Anterior cingulate cortex (tissue), 58 donors: ENCODE data around the gene SPAG17.
A peak's percentile ranks its signal among the peaks of the same experiment; 100 is the strongest.

Source experiments
- DNase-seq, 58 donors: peaks; one replicate each; lab custom pipeline; 2025; lab: John Stamatoyannopoulos, UW

SPAG17 gene

DNA sequence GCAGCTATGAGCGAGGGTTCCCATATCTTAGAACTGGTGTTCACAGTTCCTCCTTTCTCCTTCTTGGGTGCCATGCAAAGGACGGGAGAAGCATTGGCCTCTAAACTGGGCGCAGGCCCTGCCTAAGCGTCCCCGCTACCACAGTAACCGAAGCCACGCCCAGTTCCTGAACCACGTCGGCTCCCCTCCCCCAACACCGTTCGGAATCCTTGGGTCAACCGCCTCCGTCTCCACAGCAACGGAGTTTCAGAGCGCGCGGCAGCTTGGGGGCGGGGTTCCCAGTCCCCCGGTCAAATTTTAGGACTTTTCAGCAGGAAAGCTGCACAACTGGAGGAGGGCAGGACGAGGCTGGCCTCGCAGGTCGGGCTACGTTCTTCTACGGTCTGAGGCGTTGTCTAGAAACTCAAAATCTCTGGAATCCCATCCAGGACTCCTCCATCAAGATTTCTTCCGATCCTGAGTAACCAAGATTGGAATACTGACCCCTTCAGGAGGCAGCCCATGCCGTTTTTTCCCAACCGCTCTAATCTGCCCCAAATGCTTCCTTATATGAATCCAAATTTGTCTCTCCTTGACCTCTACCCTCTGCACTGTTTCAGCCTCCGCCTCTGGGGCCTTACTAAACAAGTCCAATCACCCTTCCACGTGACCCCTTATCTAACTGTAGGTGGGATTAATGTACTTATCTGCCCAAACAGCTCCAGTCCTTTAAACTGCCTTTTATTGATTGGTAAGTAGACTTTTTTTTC is at the start of gene SPAG17:
SPAG17 (minus strand) TSS at position 145 of the 749 bp plus-strand sequence; CDS start at position 74, 71 bp downstream.
- DNase-seq = peak in 24 of 58 donors; percentile 1 to 51 (median 8)

DNA sequence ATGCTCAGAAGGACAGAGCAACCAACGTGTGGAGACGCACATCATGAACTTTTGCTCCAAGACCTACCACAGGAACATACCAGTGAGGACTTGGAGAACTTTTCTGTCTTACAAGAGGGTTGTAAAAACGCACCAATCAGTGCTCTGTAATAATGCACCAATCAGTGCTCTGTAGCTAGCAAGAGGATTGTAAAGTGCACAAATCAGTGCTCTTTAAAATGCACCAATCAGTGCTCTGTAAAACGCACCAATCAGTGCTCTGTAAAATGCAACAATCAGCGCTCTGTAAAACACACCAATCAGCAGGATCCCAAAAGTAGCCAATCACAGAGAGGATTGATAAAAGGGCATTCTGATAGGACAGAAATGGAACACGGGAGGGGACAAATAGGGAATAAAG is 40.4 kb upstream of the SPAG17 start:
- no peak for DNase-seq

DNA sequence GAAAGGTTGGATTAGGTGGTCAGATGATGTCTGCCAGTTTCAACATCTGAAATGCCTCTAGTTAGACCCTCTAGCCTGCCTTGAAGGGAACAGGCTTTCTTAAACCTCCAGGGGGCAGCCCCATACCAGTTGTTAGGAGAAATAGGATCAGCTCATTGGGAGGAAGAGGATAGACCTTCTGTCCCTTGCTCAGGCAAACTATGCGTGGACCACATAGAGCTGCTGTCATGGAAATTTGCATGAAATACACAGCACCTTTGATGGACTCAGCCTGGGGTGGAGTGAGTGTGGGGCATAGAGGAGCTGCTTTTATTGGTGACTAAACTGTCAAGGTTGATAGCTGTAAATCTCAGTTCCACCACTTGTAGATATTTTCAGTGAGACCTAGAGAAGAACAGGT is 38.4 kb upstream of the SPAG17 start:
- peak in 1 of 58 donors; percentile 1 for DNase-seq

DNA sequence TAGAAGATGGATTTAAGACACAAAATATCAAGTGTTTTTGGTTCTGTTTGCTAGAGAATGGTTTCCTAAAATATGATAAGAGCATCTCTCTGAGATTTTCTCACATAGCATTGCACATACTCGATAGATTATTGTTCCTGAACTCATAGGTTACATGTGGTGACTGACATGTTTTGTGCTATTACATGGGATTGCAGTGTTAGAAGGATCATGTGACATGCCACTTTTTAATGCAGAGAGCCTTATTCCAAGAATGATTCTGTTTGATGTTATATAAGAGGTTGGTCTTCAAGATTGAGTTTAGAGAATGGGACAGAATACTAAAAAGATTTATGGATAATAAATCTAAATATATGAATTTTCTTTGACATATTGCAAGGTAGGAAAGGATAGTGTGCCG is 34.4 kb upstream of the SPAG17 start:
- DNase-seq = no peak

DNA sequence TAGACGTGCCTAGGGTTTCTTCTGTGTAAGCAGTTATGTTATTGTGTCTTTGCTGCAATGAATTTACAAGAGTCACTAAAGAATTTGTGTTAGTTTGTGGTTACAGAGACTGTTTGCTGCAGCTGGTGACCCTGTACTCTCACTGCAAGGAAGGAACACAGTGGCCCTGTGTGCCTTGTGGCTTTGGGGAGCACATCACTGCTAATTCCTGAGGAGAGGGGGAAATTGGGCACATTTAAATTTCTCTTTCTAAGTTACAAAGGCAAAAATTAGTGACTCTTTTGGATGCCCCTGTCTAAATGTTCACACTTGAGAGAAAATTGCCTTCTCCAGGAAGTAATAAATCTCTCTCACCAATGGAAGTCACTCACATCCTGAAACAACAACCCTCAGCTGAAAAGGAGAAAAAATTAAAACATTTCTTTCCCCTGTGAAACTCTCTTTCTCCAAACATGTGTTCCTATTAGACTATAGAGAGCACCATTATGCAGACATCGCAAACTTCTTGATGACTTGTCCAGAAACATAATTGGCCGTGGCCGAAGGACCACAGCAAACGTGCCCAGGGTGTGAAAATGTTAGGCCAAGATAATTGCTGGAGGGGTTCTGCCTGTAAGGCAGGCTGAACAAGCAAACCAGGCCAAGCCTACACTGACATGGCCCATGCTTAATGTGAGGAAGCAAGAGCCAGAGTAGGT is 32.3 kb upstream of the SPAG17 start:
- DNase-seq = no peak

DNA sequence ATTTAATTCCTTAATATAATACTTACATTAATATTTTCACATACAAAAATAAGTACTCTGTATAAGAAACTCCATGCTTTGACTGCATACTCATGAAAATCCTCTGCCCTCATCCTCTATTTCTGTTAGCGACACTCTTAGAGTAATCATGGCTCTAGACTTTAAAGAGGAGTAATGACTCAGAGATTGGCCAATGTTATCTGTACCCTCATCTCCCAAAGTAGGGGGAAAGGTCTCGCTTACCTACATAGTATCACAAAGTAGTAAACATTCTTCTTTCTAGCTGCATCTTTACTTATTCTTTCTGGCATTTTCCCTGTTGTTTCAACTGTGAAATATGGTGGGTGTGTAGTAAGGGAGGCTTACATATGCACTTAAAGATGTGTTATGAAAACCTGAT is 29.8 kb upstream of the SPAG17 start:
- DNase-seq = no peak

DNA sequence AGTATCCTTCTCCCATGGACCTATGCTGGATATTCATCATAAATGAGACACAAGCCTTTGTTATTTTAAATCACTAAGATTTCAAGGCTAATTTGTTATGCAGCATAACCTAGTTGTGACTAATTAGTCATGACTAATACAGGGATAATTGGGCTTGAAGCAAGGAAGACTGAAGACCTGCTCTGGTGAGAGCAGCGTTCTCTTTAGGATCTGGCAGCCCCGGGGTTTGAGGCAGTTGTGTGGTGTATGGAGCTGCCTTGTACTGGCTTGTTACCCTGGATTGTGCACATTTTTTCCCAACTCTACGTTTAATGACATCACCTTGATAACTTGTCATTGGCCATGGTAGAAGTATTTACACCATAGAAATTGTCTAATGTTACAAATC is 25.7 kb upstream of the SPAG17 start:
- no peak for DNase-seq

DNA sequence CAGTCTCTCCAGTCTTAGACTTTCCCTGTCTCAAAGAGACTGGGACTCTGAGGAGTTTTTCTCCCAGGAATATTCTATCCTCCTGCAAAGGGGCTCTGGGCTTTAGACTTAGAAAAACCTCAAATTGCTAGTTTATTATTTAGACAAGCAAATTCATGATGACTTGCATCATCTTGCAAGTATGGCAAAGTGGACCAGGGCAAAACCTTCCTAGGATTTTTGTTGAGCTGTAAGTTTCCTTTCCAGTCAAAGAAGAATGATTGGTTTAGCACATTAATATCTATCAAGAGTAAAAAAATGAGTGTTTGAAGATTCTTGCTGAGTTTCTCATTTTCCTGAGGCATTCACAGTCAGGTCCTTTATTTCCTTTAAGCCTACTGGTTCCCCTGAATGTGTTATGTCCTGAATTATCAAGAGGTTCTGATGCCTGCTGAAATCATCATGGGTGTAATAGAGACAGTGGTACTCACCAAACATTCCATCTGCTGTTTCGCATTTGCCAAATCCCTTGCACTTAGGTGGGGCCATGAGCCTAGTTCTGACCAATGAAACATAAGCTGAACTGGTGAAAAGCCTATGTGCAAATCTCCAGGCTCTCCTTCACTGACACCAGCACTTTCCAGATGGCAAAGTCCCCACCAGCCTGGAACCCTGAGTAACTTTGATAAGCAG is 25.2 kb upstream of the SPAG17 start:
- DNase-seq = no peak

DNA sequence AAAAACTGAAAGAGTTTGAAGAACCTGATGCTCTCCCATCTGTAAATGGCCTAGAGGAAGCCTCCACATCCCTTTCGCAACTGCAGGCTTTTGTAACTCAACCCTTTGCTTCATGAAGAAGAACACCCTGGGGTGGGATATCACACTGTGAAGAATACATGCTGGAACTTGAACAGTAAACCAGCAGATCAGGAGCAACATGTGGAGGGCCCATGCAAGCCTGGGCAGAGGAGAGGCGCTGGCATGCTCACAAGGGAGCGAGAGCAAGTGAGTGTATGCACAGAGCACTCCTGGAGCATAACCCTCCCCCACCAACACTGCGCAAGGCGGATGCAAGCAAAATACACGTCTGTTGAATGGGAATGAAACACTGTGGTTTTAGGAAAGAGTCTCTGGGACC is 24.6 kb upstream of the SPAG17 start:
- no peak for DNase-seq

DNA sequence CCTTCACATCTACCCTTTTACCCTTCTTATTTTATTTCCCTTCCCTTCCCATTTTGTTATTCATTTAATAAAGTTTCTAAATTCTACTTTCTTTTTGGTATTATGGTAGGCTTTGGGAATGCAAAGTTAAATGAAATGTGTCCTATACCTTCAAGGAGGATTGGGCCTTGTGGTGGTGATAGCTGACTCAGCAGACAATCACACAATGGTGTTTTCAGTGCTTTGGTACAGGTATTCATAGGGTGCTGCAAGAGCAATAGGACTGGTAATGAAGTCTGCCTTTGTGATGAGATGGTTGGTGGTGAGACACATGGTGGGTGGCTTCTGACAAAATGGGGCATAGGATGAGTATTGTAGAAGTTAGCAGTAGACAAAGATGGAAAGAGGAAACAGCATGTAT is 21.9 kb upstream of the SPAG17 start:
- DNase-seq = no peak

DNA sequence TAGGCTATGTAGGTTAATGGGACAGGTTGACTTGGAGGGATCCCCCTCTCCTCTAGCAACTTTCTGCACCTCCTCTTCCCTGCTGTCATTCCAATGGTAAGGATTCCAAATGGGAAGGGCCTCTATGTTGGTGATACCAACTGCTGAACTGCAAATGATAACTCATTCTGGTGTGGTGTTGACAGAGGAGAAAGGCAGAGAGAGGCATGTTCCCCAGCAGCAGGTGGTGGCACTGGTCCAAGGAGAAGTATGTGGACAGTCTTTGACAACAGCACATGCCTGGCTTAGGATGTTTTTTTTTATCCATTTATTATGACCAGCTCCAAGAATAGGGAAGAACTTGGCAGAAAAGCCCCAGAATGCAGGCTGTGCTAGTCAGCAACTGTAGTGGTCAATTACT is 19.6 kb upstream of the SPAG17 start:
- DNase-seq = no peak

DNA sequence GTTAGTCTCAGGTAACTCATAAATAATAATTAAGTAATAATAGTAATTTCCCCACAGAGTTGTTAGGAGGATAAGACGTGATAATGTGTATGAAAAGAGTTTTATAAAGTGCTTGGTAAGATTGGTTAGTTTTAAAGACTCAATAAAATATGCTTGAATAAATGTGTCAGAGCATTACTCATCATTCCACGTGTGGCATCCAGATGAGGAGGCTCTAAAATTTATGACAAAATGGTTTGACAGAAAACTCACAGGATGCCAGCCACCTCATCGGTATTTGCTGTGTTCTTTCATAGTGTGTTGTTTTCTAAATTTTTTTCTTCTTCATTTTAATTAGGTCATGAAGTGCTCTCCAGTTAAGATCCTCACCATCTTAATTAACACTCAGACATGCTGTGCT is 19.1 kb upstream of the SPAG17 start:
- DNase-seq = no peak

DNA sequence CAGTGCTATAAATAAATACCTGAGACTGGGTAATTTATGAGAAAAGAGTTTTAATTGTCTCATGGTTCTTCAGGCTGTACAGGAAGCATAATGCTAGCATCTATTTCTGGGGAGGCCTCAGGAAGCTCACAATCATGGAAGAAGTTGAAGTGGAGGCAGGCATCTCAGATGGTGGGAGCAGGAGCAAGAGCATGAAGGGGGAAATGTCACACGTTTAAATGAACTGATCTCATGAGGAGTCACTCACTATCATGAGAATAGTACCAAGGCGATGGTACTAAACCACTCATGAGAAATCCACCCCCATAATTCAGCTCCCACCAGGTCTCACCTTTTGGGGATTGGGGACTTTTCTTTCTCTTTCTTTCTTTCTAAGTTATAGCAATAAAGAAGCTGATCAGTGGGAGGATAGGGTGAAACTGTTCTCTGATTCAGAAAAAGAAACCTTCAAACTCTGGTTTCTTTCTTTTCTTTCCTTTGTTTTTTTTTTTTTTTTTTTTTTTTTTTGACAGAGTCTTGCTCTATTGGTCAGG is 17.1 kb upstream of the SPAG17 start:
- DNase-seq = no peak

DNA sequence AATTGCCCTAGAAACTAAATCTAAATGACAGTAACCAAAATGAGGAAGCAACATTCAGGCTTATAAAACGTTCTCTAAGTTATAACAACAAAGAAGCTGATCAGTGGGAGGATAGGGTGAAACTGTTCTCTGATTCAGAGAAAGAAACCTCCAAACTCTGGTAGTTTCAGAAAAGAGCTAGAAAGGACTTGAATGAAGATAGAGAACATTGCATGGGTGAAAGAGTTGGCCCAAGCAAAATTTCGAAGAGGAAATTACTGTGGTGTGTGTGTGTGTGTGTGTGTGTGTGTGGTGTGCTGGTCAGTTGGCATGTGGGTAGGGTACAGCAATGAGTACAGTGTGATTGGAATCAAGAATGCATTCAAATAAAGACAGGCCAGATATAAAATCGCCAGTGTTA is 16.5 kb upstream of the SPAG17 start:
- no peak for DNase-seq

DNA sequence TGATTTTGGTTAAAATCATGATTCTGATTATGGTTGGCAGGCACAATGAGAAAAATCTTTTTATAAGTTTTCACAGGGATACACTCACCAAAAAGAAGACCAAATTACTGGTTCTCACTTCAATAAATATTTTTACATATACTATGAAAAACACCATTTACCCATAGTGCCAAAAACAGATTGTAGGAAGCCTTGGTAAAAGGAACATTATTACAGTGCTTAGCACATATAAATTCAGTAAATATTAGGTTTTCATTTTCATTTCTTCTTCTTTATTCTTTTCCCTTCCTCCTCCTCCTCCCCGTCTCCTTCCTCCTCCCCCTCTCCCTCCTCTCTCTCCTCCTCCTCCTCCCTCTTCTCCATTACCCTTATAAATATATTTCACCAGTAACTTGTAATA is 15.8 kb upstream of the SPAG17 start:
- no peak for DNase-seq

DNA sequence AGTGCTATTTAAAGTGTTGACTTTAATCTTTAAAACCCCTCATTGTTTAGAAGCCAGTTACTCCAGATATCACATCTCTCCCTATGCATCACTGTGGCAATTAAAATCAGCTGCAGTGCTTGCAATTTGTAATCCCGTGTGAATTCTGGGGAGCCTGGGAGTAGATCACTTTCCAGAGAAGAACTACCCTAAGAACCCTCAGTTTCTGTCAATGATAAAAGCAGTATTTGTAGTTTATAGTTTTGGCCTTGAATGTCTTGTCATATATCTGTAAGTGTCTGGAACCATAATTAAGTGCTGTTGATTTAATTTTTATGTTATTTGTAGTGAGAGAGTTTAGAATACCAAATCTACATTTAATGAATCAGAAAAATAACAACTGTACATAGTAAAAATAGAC is 5.5 kb upstream of the SPAG17 start:
- DNase-seq = no peak

DNA sequence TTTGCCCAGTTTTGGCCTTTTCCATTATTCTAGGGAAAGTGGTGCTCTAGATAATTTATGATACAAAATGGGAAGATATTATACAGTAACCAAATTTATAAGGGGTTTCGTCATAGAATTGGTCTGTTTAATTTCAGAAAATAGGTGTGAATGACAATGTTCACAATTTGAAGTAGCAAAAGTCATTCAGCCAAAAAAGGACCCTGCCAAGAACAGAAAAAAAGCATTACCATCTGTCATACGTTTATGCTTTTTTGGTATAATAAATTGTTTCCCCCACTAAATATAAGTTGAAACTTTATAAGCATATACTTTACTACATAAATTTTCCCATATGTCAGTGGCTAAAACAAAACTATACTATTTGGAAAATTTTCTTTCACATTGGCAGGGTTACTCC is 4.5 kb upstream of the SPAG17 start:
- DNase-seq = no peak

DNA sequence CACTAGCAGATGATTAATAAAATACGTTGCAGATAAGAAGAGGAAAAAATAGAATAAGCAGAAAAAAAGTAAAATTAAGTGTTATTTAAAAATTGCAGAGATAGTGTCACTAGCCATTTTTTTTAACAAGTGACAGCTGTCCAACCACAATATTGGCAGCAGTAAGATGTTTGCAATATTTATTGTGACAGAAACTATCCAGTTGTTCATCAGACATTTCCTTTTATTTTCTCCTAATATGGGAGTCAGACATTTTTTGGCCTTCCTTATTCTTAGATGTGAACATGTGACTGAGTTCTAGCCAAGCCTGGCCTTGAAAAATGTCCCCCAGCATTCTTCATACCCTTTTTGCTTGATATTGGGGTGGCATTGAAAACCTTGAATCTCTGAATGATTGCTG is 3.4 kb upstream of the SPAG17 start:
- no peak for DNase-seq

DNA sequence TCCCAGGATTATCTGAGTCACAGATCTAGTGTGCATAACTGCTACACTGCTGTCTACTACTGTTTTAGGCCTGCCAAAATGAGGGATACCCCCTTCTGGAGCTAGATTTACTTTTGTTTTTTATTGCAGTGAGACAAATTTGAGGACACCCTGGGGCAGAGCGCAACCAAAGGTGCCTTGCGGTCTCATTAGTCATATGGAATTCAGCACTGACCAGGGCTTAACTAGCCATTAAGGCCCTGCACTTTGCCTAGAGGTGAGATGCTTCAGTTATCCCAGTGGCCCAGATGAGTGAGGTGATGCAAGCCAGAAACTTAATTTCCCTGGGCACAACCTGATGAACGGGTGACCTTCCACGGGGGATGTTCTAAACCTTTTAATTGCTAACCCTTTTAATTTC is 998 bp upstream of the SPAG17 start:
- DNase-seq = no peak

DNA sequence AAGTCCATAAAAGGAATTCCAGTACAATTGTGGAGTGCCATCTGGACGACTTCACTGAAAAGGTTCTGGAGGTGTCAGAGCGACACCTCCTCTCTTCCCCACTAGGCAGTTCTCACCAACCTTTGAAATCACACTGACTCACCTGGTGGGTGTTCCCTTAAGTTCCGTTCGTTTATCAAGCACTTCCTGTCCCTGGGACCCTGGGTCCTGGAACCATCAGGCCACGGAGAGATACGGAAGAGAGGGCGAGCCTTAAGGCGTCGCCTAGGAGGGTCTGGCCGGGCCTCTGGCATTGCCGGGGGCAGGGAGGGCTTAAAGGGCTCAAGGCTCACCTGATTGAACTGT is 317 bp downstream of the SPAG17 start:
- DNase-seq = no peak

DNA sequence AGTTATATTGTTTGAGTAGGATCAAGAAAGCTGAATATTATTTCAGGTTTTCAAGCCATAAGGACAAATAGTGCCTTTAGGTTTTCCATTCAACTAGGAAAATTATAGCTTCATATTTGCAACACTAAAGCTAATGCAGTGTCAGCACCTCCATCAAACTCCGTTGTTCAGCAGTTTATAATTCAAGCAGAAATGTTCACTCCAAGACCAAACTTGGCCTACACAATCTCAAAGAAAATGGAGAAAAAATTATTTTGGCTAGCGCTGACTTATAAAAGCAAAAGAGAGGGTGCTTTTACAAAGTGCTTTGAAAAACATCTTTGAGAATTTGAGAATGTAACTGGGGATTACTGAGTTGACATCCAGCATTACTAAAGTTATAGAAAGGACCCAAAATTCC is 1.4 kb downstream of the SPAG17 start:
- DNase-seq = no peak

DNA sequence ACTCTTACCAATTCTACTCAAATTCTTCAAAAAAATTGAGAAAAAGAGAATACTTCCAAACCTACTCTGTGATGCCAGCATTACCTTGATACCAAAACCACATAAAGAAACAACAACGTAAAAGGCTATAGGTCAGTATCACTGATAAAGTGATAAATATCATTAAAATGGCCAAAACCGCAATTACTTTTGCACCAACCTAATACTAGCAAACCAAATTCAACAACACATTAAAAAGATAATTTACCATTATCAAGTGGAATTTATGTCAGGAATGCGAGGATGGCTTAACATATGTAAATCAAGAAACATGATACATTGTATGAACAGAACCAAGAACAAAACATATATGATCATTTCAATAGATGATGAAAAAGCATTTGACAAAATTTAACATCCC is 7.0 kb downstream of the SPAG17 start:
- no peak for DNase-seq
